T-cell (primary cell): Measurements from ENCODE around the gene THOC3. TPM values are rescaled to one million over a fixed set of nuclear protein-coding genes. Genes with fewer than 3 reads are reported as not detected.
"Not testable (repeated sequence)": the region's sequence is repeated elsewhere in the genome, so short reads cannot be mapped to it uniquely, and the experiment has no call there.

Source experiments
- ATAC-seq, 4 experiments: fragments of 200-7000 bp in 3 of 4; fragments of 150-1000 bp in 1 of 4; cut with Tn5 transposase; replicated peaks in 1 of 4; 1 replicate in 3 of 4; 2 replicates in 1 of 4; pipeline ENCODE4 v1.10.0; 2021; ENCODE audit warnings: moderate library complexity in 3 of 4, mild to moderate bottlenecking in 2 of 4, moderate number of reproducible peaks in 1 of 4
- CTCF ChIA-PET, 2 donors: fragments of 300-600 bp; sonication (Branson Sonifier 250); formaldehyde crosslinking; loops; one replicate each; lab custom pipeline; 2022; ENCODE audit warnings: antibody characterized with exemption in 2 of 2; lab: Charles Lee
- POLR2A ChIA-PET, 2 donors: fragments of 300-600 bp; sonication (Branson Sonifier 250); formaldehyde crosslinking; loops; one replicate each; lab custom pipeline; 2022; ENCODE audit warnings: antibody characterized with exemption in 2 of 2; lab: Charles Lee
- DNase-seq, 35 experiments: peaks; one replicate each; pipeline versions ENCODE4 v3.0.0 to v3.0.0-alpha.2; 2013 to 2023
- H3K27ac ChIP-seq: one replicate; pipeline ENCODE4 v1.5.1; 2013; ENCODE audit warnings: low read length
- H3K27me3 ChIP-seq, 2 experiments: replicated peaks in 1 of 2; 1 replicate in 1 of 2; 2 replicates in 1 of 2; pipeline versions ENCODE4 v1.6.1 to v1.7.0; 2013; ENCODE audit warnings: low read length in 1 of 2, mixed read lengths in 1 of 2; ENCODE audit not compliant: control insufficient read depth in 2 of 2, insufficient read depth in 2 of 2; ENCODE audit errors: extremely low read depth in 1 of 2
- H3K36me3 ChIP-seq, 2 donors: 1 replicate in 1 of 2; 2 replicates in 1 of 2; pipeline versions ENCODE4 v1.6.1 to v1.7.0; 2013; ENCODE audit warnings: low read length in 1 of 2; ENCODE audit not compliant: control insufficient read depth in 2 of 2, insufficient read depth in 1 of 2; ENCODE audit errors: extremely low read depth in 1 of 2
- H3K4me1 ChIP-seq, 2 experiments: 1 replicate in 1 of 2; 2 replicates in 1 of 2; pipeline versions ENCODE4 v1.6.1 to v1.7.0; 2013; ENCODE audit warnings: low read length in 2 of 2, mixed read lengths in 1 of 2; ENCODE audit not compliant: insufficient read depth in 2 of 2, control insufficient read depth in 1 of 2; ENCODE audit errors: extremely low read depth in 1 of 2
- H3K4me3 ChIP-seq, 2 donors: 1 replicate in 1 of 2; 2 replicates in 1 of 2; pipeline versions ENCODE4 v1.5.1 to v1.7.0; 2013; ENCODE audit warnings: mild to moderate bottlenecking in 2 of 2, low read length in 1 of 2, moderate library complexity in 1 of 2; ENCODE audit not compliant: control insufficient read depth in 1 of 2; ENCODE audit errors: extremely low read depth in 1 of 2
- H3K9me3 ChIP-seq: 2 replicates; pipeline ENCODE4 v1.7.0; 2013
- H3K27ac Mint-ChIP-seq, 2 donors: one replicate each; pipeline ENCODE4 v1.8.0; 2020 to 2021; ENCODE audit warnings: mild to moderate bottlenecking in 2 of 2, mixed read lengths in 2 of 2
- H3K27me3 Mint-ChIP-seq, 2 donors: one replicate each; pipeline ENCODE4 v1.8.0; 2021 to 2022; ENCODE audit warnings: mixed read lengths in 2 of 2
- H3K36me3 Mint-ChIP-seq: one replicate; pipeline ENCODE4 v1.8.0; 2021; ENCODE audit warnings: mixed read lengths
- H3K4me1 Mint-ChIP-seq, 3 donors: one replicate each; pipeline ENCODE4 v1.8.0; 2020 to 2022; ENCODE audit warnings: mixed read lengths in 3 of 3, mild to moderate bottlenecking in 1 of 3
- H3K4me3 Mint-ChIP-seq, 3 donors: one replicate each; pipeline ENCODE4 v1.8.0; 2020 to 2022; ENCODE audit warnings: mild to moderate bottlenecking in 3 of 3, mixed read lengths in 3 of 3, moderate library complexity in 3 of 3
- H3K9me3 Mint-ChIP-seq, 3 donors: one replicate each; pipeline ENCODE4 v1.8.0; 2020 to 2022; ENCODE audit warnings: mixed read lengths in 3 of 3
- WGBS: methylation state at CpG from one replicate; pipeline ENCODE4 v1.1.5; 2013; ENCODE audit warnings: missing lambda C conversion rate; ENCODE audit not compliant: insufficient coverage; 5-methylcytosine and 5-hydroxymethylcytosine counted together
- total RNA-seq, 35 experiments: library from RNA in 6 of 35; stranded (reverse) in 6 of 35; fragments of 120-200 nt in 1 of 35; gene quantifications; one replicate each; pipeline versions ENCODE4 v1.2.1 to v1.2.4 and lab custom pipeline; 2013 to 2026

Gene THOC3, protein sequence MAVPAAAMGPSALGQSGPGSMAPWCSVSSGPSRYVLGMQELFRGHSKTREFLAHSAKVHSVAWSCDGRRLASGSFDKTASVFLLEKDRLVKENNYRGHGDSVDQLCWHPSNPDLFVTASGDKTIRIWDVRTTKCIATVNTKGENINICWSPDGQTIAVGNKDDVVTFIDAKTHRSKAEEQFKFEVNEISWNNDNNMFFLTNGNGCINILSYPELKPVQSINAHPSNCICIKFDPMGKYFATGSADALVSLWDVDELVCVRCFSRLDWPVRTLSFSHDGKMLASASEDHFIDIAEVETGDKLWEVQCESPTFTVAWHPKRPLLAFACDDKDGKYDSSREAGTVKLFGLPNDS
- total RNA-seq (10 to 100 TPM; 60.3 to 91.2 (median 84.9) TPM), total RNA-seq (lab: John Stamatoyannopoulos, UW) (4.5 to 25.2 (median 15.1) reads per million in 29 experiments)
- 83.3 TPM for total RNA-seq (2013)

DNA sequence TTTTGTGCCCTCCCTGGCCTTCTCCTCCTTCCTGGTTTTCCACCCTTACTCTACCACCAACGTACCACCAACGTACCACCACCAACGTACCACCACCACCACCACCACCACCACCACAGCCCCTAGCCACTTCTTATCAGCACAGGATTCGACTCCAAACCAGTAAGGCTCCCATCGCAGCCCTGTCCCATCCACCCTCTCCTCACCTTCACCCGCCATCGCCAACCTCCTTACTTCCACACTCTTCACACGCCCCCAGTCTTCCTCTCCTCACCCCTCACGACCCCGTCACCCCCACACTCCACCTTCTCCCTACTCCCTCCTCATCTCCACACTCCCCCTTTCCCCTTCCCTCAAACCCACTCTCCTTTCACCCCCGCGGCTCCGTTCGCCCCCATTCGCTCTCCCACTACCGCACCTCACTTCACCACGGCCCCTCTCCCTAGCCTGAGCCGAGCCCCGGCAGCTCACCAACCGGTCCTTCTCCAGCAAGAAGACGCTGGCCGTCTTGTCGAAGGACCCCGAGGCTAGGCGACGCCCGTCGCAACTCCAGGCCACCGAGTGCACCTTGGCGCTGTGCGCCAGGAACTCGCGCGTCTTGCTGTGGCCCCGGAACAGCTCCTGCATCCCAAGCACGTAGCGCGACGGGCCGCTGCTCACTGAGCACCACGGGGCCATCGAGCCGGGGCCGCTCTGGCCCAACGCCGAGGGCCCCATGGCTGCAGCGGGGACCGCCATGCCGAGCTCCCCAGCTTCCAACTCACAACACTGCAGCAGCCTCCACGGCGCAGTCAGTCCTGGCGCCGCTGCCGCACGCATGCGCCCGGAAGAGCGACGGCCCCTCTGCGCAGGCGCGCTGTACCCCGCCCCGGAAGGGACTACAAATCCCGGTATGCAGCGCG is at the start of gene THOC3:
THOC3 (minus strand) TSS at position 845 of the 902 bp plus-strand sequence; CDS start at position 738, 107 bp downstream.
- H3K27me3 Mint-ChIP-seq, H3K27me3 ChIP-seq, H3K4me1 ChIP-seq, H3K9me3 ChIP-seq, POLR2A ChIA-PET, CTCF ChIA-PET, H3K36me3 ChIP-seq, H3K9me3 Mint-ChIP-seq, H3K36me3 Mint-ChIP-seq, H3K27ac ChIP-seq: not testable (repeated sequence)
- DNase-seq (peak; percentile 28 to 93 (median 73)), ATAC-seq (peak; percentile 96 to 97 (median 96))
- Mint-ChIP-seq H3K4me3 (peak within 1 kb of the TSS; percentile 82 to 84 (median 83)), H3K4me1 (peaks cover 0 to 10% (median 4%) of the 10 kb centered on the region in 3 donors), H3K27ac (peak within 1 kb of the TSS; percentile 46 to 48)
- WGBS = no CpG with 5 or more reads among the region's 67 CpGs
- peak within 1 kb of the TSS; percentile 52 to 54 for H3K4me3 ChIP-seq

DNA sequence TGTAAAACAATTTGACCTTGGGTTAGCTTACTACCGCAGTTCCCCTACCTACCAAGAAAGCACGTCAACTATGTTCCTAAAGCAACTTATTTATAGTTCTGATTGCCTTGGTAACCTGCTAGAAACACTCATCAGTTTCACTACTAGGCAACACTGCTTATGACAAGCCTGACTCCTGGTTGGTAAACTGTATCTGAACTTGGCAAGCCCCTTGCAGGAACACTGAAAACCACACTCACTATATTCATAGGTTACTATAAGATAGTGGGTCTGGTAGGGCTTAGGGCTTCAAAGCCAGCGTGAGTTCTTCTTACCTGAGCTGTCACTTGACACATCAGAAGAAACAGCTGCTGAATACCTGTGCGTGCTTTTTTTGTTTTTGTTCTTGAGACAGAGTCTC is 49.2 kb upstream of the THOC3 start:
- CTCF ChIA-PET = not testable (repeated sequence)
- no CpG with 5 or more reads among the region's 4 CpGs for WGBS
- DNase-seq = peak in 8 of 35 experiments; percentile 12 to 52 (median 28)

GRCh38 chr5:176014360-176014759 is 46.2 kb upstream of the THOC3 start:
- H3K27me3 Mint-ChIP-seq, H3K4me1 ChIP-seq, H3K9me3 Mint-ChIP-seq, H3K4me1 Mint-ChIP-seq, H3K4me3 Mint-ChIP-seq, H3K9me3 ChIP-seq, CTCF ChIA-PET, ATAC-seq, H3K4me3 ChIP-seq, H3K27me3 ChIP-seq, H3K36me3 ChIP-seq, H3K27ac ChIP-seq, DNase-seq, H3K36me3 Mint-ChIP-seq, H3K27ac Mint-ChIP-seq, POLR2A ChIA-PET: not testable (repeated sequence)
- WGBS = no CpG with 5 or more reads among the region's 6 CpGs

More for the DNA sequence above, 49.2 kb upstream of the THOC3 start:
- H3K9me3 ChIP-seq, H3K27me3 Mint-ChIP-seq, H3K27ac ChIP-seq, H3K4me1 ChIP-seq, POLR2A ChIA-PET, H3K27ac Mint-ChIP-seq, H3K9me3 Mint-ChIP-seq, H3K4me1 Mint-ChIP-seq, H3K36me3 Mint-ChIP-seq, H3K36me3 ChIP-seq, H3K27me3 ChIP-seq, H3K4me3 Mint-ChIP-seq, H3K4me3 ChIP-seq: not testable (repeated sequence)
- ATAC-seq = peak; percentile 79 to 97 (median 85)

DNA sequence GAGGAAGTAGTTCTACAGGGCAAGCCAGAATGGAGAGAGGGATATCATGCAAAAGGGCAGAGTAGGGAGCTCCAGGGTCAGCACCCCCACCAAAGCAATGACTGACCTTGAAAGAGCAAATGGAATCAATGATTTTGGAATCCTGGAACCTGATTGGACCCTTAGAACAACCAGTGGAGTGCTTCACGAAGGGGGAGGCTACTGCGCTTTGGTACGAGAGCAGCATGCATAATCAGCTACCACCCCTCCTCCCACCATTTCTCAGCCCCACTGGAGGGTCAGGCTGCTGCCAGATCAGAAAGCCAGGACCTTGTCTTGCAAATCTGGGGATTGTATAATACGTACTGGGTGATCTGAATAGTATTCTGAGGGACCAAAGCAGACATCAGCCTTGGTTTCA is 43.0 kb upstream of the THOC3 start:
- POLR2A ChIA-PET, H3K4me3 ChIP-seq, ATAC-seq, H3K27ac Mint-ChIP-seq, H3K4me1 ChIP-seq, H3K9me3 ChIP-seq, H3K9me3 Mint-ChIP-seq, H3K27me3 ChIP-seq, CTCF ChIA-PET, H3K27me3 Mint-ChIP-seq, H3K4me3 Mint-ChIP-seq, H3K36me3 Mint-ChIP-seq, H3K27ac ChIP-seq, DNase-seq, H3K36me3 ChIP-seq: not testable (repeated sequence)
- WGBS = no CpG with 5 or more reads among the region's 4 CpGs
- H3K4me1 Mint-ChIP-seq = peaks cover 15 to 25% (median 15%) of the 10 kb centered on the region in 3 donors

- POLR2A ChIA-PET, H3K27me3 Mint-ChIP-seq, H3K4me3 Mint-ChIP-seq, H3K27ac Mint-ChIP-seq, H3K9me3 ChIP-seq, ATAC-seq, H3K9me3 Mint-ChIP-seq, H3K27ac ChIP-seq, H3K36me3 Mint-ChIP-seq, DNase-seq, H3K36me3 ChIP-seq, H3K4me3 ChIP-seq, H3K27me3 ChIP-seq, CTCF ChIA-PET: not testable (repeated sequence)
- H3K4me1 Mint-ChIP-seq = peaks cover 18 to 28% (median 18%) of the 10 kb centered on the region in 3 donors
- peaks cover 0 to 10% of the 10 kb centered on the region in 2 experiments for H3K4me1 ChIP-seq
- WGBS = no CpG with 5 or more reads among the region's 8 CpGs
These were observed 42.1 kb upstream of the THOC3 start for GRCh38 chr5:176010202-176010601.

- H3K9me3 Mint-ChIP-seq, H3K27me3 ChIP-seq, POLR2A ChIA-PET, H3K27me3 Mint-ChIP-seq, DNase-seq, H3K27ac ChIP-seq, H3K4me3 ChIP-seq, H3K36me3 Mint-ChIP-seq, H3K9me3 ChIP-seq, H3K36me3 ChIP-seq, CTCF ChIA-PET: not testable (repeated sequence)
- peaks cover 0 to 10% of the 10 kb centered on the region in 2 experiments for H3K4me1 ChIP-seq
- H3K27ac Mint-ChIP-seq = peak overlapping the region; percentile 68 to 72
- no CpG with 5 or more reads among the region's 4 CpGs for WGBS
- H3K4me1 Mint-ChIP-seq = peaks cover 17 to 33% (median 22%) of the 10 kb centered on the region in 3 donors
- H3K4me3 Mint-ChIP-seq = peak overlapping the region; percentile 1 to 75 (median 41)
- peak in 1 of 4 experiments; percentile 63 for ATAC-seq
These were observed 39.1 kb upstream of the THOC3 start for GRCh38 chr5:176007220-176007619.
